ENCODE data around the gene CTBP1.
"Not testable (repeated sequence)": the region's sequence is repeated elsewhere in the genome, so short reads cannot be mapped to it uniquely, and the experiment has no call there.

The CTBP1 gene

GRCh38 chr4:1248245-1249147 is at the start of gene CTBP1:
CTBP1 (minus strand) TSS chr4:1249130; CDS start chr4:1241331, 7,799 bp downstream.
- peak; percentile 73 for DNase-seq

- DNase-seq, result no peak
Measured at GRCh38 chr4:1298461-1298860, 49.5 kb upstream of the CTBP1 start.

GRCh38 chr4:1297456-1298325 is 48.8 kb upstream of the CTBP1 start:
- no peak for DNase-seq

GRCh38 chr4:1297023-1297395 is 48.1 kb upstream of the CTBP1 start:
- no peak for DNase-seq

GRCh38 chr4:1296324-1297022 is 47.5 kb upstream of the CTBP1 start:
- no peak for DNase-seq

- no peak for DNase-seq
Measured at GRCh38 chr4:1295405-1296055, 46.6 kb upstream of the CTBP1 start.

- no peak for DNase-seq
Measured at GRCh38 chr4:1294891-1295290, 46.0 kb upstream of the CTBP1 start.

- DNase-seq, result no peak
Measured at GRCh38 chr4:1294424-1294823, 45.5 kb upstream of the CTBP1 start.

GRCh38 chr4:1293991-1294390 is 45.1 kb upstream of the CTBP1 start:
- no peak for DNase-seq

GRCh38 chr4:1293531-1293941 is 44.6 kb upstream of the CTBP1 start:
- DNase-seq, result no peak

- DNase-seq, result not testable (repeated sequence)
Measured at GRCh38 chr4:1292703-1293011, 43.7 kb upstream of the CTBP1 start.

GRCh38 chr4:1291996-1292702 is 43.2 kb upstream of the CTBP1 start:
- DNase-seq, result no peak

- no peak for DNase-seq
Measured at GRCh38 chr4:1291091-1291490, 42.2 kb upstream of the CTBP1 start.

GRCh38 chr4:1290165-1290977 is 41.4 kb upstream of the CTBP1 start:
- peak; percentile 38 for DNase-seq

- DNase-seq, result peak; percentile 97
Measured at GRCh38 chr4:1289207-1290164, 40.6 kb upstream of the CTBP1 start, which contains the start of gene MAEA. MAEA (plus strand) TSS chr4:1289891; CDS start chr4:1289914, 23 bp downstream.

- DNase-seq, result no peak
Measured at GRCh38 chr4:1288786-1289185, 39.9 kb upstream of the CTBP1 start.

GRCh38 chr4:1285790-1286553 is 37.0 kb upstream of the CTBP1 start:
- peak; percentile 53 for DNase-seq

GRCh38 chr4:1285151-1285789 is 36.3 kb upstream of the CTBP1 start:
- DNase-seq, result no peak

GRCh38 chr4:1283711-1284110 is 34.8 kb upstream of the CTBP1 start:
- DNase-seq, result no peak
